K562 (cell line): ENCODE measurements around the gene AARSD1. TPM values are rescaled to one million over a fixed set of nuclear protein-coding genes. Genes with fewer than 3 reads are reported as not detected.

Experiments
- BHLHE40 ChIP-seq: IDR thresholded peaks from 2 replicates; pipeline ENCODE4 v1.6.1; 2011; ENCODE audit warnings: low read length, improper control_type of control experiment
- BRD4 ChIP-seq: fragments of 200-600 bp; sonication (generic); IDR thresholded peaks from 2 replicates; pipeline ENCODE4 v1.6.1; 2017; ENCODE audit warnings: inconsistent platforms
- CEBPG ChIP-seq, 3 experiments: fragments of 200-800 bp in 1 of 3; sonication (Bioruptor generic) in 1 of 3; sonication (generic) in 1 of 3; formaldehyde crosslinking in 1 of 3; IDR thresholded peaks in 2 of 3; conservative IDR thresholded peaks in 1 of 3; 2 replicates each; pipeline versions ENCODE4 v1.6.1 to v1.8.0; 2016 to 2022; ENCODE audit warnings: missing compliant biosample characterization in 2 of 3, missing genetic modification characterization in 2 of 3, mild to moderate bottlenecking in 1 of 3, missing genetic modification reagents in 1 of 3
- CHD1 ChIP-seq: fragments of 200-600 bp; sonication (generic); IDR thresholded peaks from one replicate; pipeline ENCODE4 v1.6.1; 2012; ENCODE audit warnings: mild to moderate bottlenecking, moderate library complexity, low read length, inconsistent platforms
- CTBP1 ChIP-seq: fragments of 450-650 bp; IDR thresholded peaks from 2 replicates; pipeline ENCODE4 v1.6.1; 2016; ENCODE audit warnings: borderline replicate concordance
- CXXC5 ChIP-seq: fragments of 250-450 bp; sonication (Bioruptor Pico); IDR thresholded peaks from 2 replicates; pipeline ENCODE4 v1.8.0; 2022; ENCODE audit warnings: inconsistent platforms, mild to moderate bottlenecking, moderate library complexity
- ELF1 ChIP-seq: fragments of 200-800 bp; sonication (Bioruptor generic); IDR thresholded peaks from 2 replicates; pipeline ENCODE4 v1.6.1; 2016; ENCODE audit warnings: missing genetic modification characterization, missing compliant biosample characterization
- LCOR ChIP-seq: sonication (generic); formaldehyde crosslinking; IDR thresholded peaks from 2 replicates; pipeline ENCODE4 v1.8.0; 2022; ENCODE audit warnings: mild to moderate bottlenecking, missing genetic modification reagents
- MAX ChIP-seq: sonication (generic); formaldehyde crosslinking; IDR thresholded peaks from 2 replicates; pipeline ENCODE4 v1.9.0; 2022; ENCODE audit warnings: mild to moderate bottlenecking, missing genetic modification reagents
- MTA3 ChIP-seq: fragments of 450-650 bp; formaldehyde crosslinking; IDR thresholded peaks from 2 replicates; pipeline ENCODE4 v1.6.1; 2017; ENCODE audit warnings: mild to moderate bottlenecking, borderline replicate concordance
- MYNN ChIP-seq, 2 experiments: sonication (generic); formaldehyde crosslinking in 1 of 2; IDR thresholded peaks; 2 replicates each; pipeline versions ENCODE4 v1.5.0 to v1.6.1; 2016 to 2020; ENCODE audit warnings: antibody characterized with exemption in 1 of 2, missing genetic modification reagents in 1 of 2
- POLR2G ChIP-seq: fragments of 200-400 bp; formaldehyde crosslinking; IDR thresholded peaks from 2 replicates; pipeline ENCODE4 v1.6.1; 2017; ENCODE audit warnings: low read depth, mild to moderate bottlenecking, antibody characterized with exemption, low read length, moderate library complexity
- RBFOX2 ChIP-seq: fragments of 200-400 bp; formaldehyde crosslinking; IDR thresholded peaks from 2 replicates; pipeline ENCODE4 v1.6.1; 2017; ENCODE audit warnings: low read depth, mild to moderate bottlenecking, low read length, moderate library complexity
- RNF2 ChIP-seq: sonication (generic); IDR thresholded peaks from 2 replicates; pipeline ENCODE4 v1.6.1; 2016
- SMARCE1 ChIP-seq: fragments of 450-650 bp; IDR thresholded peaks from 2 replicates; pipeline ENCODE4 v1.7.1; 2016; ENCODE audit warnings: mild to moderate bottlenecking
- SPI1 ChIP-seq: IDR thresholded peaks from 2 replicates; pipeline ENCODE4 v1.6.1; 2011; ENCODE audit warnings: low read depth, low read length, control low read depth, borderline replicate concordance
- SRF ChIP-seq, 2 experiments: fragments of 250-450, 450-650 bp in 1 of 2; sonication (Bioruptor Pico) in 1 of 2; sonication (generic) in 1 of 2; formaldehyde crosslinking; IDR thresholded peaks; 2 replicates each; pipeline versions ENCODE4 v1.5.0 to v1.5.1; 2020 to 2022; ENCODE audit warnings: mild to moderate bottlenecking in 1 of 2, missing genetic modification reagents in 1 of 2
- SRSF3 ChIP-seq: fragments of 200-400 bp; formaldehyde crosslinking; IDR thresholded peaks from 2 replicates; pipeline ENCODE4 v1.6.1; 2016; ENCODE audit warnings: mild to moderate bottlenecking, low read length, moderate library complexity; ENCODE audit not compliant: insufficient read depth
- TOE1 ChIP-seq, 2 experiments: fragments of 450-650 bp in 1 of 2; sonication (generic) in 1 of 2; formaldehyde crosslinking in 1 of 2; IDR thresholded peaks; 2 replicates each; pipeline versions ENCODE4 v1.7.1 to v1.8.0; 2016 to 2022; ENCODE audit warnings: borderline replicate concordance in 2 of 2, mild to moderate bottlenecking in 2 of 2, antibody characterized with exemption in 1 of 2, inconsistent platforms in 1 of 2, low read depth in 1 of 2, missing genetic modification reagents in 1 of 2, moderate library complexity in 1 of 2
- ZFX ChIP-seq: sonication (generic); formaldehyde crosslinking; IDR thresholded peaks from 2 replicates; pipeline ENCODE4 v1.8.0; 2022; ENCODE audit warnings: mild to moderate bottlenecking, missing genetic modification reagents, moderate library complexity
- ZNF217 ChIP-seq: sonication (generic); formaldehyde crosslinking; IDR thresholded peaks from 2 replicates; pipeline ENCODE4 v1.8.0; 2022; ENCODE audit warnings: mild to moderate bottlenecking, missing genetic modification reagents
- ZNF395 ChIP-seq: fragments of 200-800 bp; sonication (Bioruptor generic); IDR thresholded peaks from 2 replicates; pipeline ENCODE4 v1.6.1; 2017; ENCODE audit warnings: missing genetic modification characterization, missing compliant biosample characterization
- ZNF668 ChIP-seq: fragments of 250-450 bp; sonication (Bioruptor Pico); IDR thresholded peaks from 2 replicates; pipeline ENCODE4 v1.8.0; 2022; ENCODE audit warnings: mild to moderate bottlenecking, inconsistent platforms
- ZNF740 ChIP-seq, 3 experiments: fragments of 200-800 bp in 1 of 3; sonication (Bioruptor generic) in 1 of 3; sonication (generic) in 1 of 3; formaldehyde crosslinking in 1 of 3; IDR thresholded peaks; 2 replicates each; pipeline versions ENCODE4 v1.6.1 to v1.8.0; 2016 to 2022; ENCODE audit warnings: mild to moderate bottlenecking in 2 of 3, missing compliant biosample characterization in 2 of 3, missing genetic modification characterization in 2 of 3, missing genetic modification reagents in 1 of 3
- polyA plus RNA-seq, 8 experiments: library from polyadenylated mRNA; depleted of rRNA in 4 of 8; stranded (reverse) in 5 of 8; unstranded in 3 of 8; fragments of >200 nt; fragmentation: Nextera tagmentation in 2 of 8; fragmentation: Illumina TruSeq in 1 of 8; extraction: Ambion mirVana in 2 of 8; extraction: Trizol in 1 of 8; gene quantifications; 2 replicates each; pipeline versions ENCODE4 v1.2.1 to v1.2.3, GENCODE V29; 2011 to 2014; ENCODE audit warnings: inconsistent platforms in 1 of 8, missing spikeins in 1 of 8
- total RNA-seq, 7 experiments: library from RNA; depleted of rRNA in 6 of 7; stranded (reverse); fragments of >200 nt in 6 of 7; fragmentation: Illumina TruSeq in 2 of 7; extraction: Trizol in 2 of 7; gene quantifications; 2 replicates each; pipeline versions ENCODE4 v1.2.1 to v1.2.3, GENCODE V29; 2011 to 2021; ENCODE audit warnings: low replicate concordance in 1 of 7

AARSD1 gene
- total and polyA plus RNA-seq, 9 of the 15 experiments (the other 6 are each of a cell fraction or from before 2014, with no cell fraction given) = 51.7 to 98.5 (median 68.6) TPM

GRCh38 chr17:42979511-42980273 is 15.4 kb upstream of the AARSD1 start, which contains the start of gene PTGES3L (continued):
- TF ChIP-seq CEBPG (CRISPR knock-in tag; IDR thresholded peaks at IDR 0.05) (no peak), CEBPG (tag; conservative IDR thresholded peaks at IDR 0.05 in 1 of 2, IDR thresholded peaks at IDR 0.05 in 1 of 2) (no peak), BRD4 (peak; percentile 19; the same call in 1 of the 2 replicates), ELF1 (tag) (no peak), ZFX (CRISPR knock-in tag) (peak; percentile 36; the same call in 1 of the 2 replicates), MAX (peak; percentile 57), SRSF3 (no peak), ZNF740 (CRISPR knock-in tag; IDR thresholded peaks at IDR 0.05) (no peak), ZNF740 (tag; IDR thresholded peaks at IDR 0.05) (no peak), BHLHE40 (peak; percentile 49), LCOR (CRISPR knock-in tag) (0 out of 2 replicates have a peak, but pooled peaks have one; percentile 37), TOE1 (IDR thresholded peaks at IDR 0.05; ENCODE audit: borderline replicate concordance) (0 out of 2 replicates have a peak, but pooled peaks have one; percentile 33), TOE1 (CRISPR knock-in tag; IDR thresholded peaks at IDR 0.05; ENCODE audit: borderline replicate concordance, low read depth) (no peak), SPI1 (0 out of 2 replicates have a peak, but pooled peaks have one; percentile 18), RNF2 (no peak), CXXC5 (CRISPR knock-in tag) (0 out of 2 replicates have a peak, but pooled peaks have one; percentile 15), SRF (CRISPR knock-in tag; IDR thresholded peaks at IDR 0.05) (peak; percentile 90 to 98), CHD1 (peak; percentile 16), MYNN (IDR thresholded peaks at IDR 0.05) (0 out of 2 replicates have a peak, but pooled peaks have one; percentile 45), MYNN (CRISPR knock-in tag; IDR thresholded peaks at IDR 0.05) (no peak), POLR2G (peak; percentile 50), RBFOX2 (peak; percentile 62), ZNF668 (CRISPR knock-in tag) (no peak), ZNF395 (CRISPR knock-in tag) (peak; percentile 82), SMARCE1 (0 out of 2 replicates have a peak, but pooled peaks have one; percentile 38), ZNF217 (CRISPR knock-in tag) (no peak), CTBP1 (0 out of 2 replicates have a peak, but pooled peaks have one; percentile 12), MTA3 (0 out of 2 replicates have a peak, but pooled peaks have one; percentile 46)
